ENCODE data around the gene CNN3. TPM values are rescaled to one million over a fixed set of nuclear protein-coding genes. Genes with fewer than 3 reads are reported as not detected.

CNN3 gene
- total RNA-seq, 1 experiment from 2014 or later = 183 TPM

DNA sequence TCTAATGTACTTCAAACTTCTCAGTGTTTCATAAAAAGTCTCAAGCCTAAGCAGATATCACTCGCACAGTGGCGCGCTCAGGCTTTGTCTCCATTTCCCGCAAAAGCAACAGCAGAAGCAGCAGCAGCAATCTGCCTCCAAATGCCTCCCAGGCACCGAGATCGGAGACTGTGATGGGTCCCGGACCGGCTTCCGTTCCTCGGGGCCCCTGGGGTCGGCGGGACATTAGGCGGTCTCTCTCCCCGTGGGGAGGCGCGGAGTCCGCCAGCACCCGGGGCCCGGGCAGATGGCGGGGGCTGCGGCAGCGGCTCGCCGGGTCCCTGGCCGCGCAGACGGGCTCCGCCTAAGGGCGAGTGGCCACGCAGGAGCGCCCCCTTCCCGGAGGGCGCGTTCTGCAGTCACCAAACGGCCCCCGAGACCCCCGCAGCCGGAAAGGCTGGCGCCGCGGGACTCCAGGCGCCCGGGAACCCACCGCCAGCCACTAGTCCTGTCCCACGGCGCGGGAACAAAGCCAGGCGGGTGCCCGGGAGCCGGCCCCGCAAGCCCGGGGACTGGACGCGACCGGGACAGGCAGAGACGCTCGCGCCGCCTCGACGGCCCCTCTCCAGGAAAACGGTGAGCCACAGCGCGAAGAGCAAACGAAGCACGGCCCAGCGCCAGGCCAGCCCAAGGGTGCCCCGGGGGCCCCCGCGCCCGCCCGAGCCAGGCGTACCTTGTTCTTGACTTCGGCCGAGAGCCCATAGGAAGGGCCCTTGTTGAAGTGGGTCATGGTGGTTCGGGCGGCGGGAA is 590 bp downstream of the CNN3 start (continued):
- TF ChIP-seq, protein P1, sequence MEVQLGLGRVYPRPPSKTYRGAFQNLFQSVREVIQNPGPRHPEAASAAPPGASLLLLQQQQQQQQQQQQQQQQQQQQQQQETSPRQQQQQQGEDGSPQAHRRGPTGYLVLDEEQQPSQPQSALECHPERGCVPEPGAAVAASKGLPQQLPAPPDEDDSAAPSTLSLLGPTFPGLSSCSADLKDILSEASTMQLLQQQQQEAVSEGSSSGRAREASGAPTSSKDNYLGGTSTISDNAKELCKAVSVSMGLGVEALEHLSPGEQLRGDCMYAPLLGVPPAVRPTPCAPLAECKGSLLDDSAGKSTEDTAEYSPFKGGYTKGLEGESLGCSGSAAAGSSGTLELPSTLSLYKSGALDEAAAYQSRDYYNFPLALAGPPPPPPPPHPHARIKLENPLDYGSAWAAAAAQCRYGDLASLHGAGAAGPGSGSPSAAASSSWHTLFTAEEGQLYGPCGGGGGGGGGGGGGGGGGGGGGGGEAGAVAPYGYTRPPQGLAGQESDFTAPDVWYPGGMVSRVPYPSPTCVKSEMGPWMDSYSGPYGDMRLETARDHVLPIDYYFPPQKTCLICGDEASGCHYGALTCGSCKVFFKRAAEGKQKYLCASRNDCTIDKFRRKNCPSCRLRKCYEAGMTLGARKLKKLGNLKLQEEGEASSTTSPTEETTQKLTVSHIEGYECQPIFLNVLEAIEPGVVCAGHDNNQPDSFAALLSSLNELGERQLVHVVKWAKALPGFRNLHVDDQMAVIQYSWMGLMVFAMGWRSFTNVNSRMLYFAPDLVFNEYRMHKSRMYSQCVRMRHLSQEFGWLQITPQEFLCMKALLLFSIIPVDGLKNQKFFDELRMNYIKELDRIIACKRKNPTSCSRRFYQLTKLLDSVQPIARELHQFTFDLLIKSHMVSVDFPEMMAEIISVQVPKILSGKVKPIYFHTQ (CRISPR knock-in tag; IDR thresholded peaks at IDR 0.05) = peak; percentile 67; the same call in 1 of the 2 replicates
- 0 out of 2 replicates have a peak, but pooled peaks have one; percentile 36 for TF ChIP-seq SMAD3 (CRISPR knock-in tag; IDR thresholded peaks at IDR 0.05; ENCODE audit: borderline replicate concordance)
- no peak for TF ChIP-seq MXD4 (CRISPR knock-in tag; IDR thresholded peaks at IDR 0.05; ENCODE audit: borderline replicate concordance)

- ChIA-PET CTCF (interaction anchor here (4.1 kb wide), 1 partner anchor 71 kb away, joined by 20 read pairs; no protein-coding TSS in a partner anchor), POLR2A (interaction anchor here (1.0 kb wide), 1 partner anchor 71 kb away, joined by 3 read pairs; no protein-coding TSS in a partner anchor)
- ATAC-seq (peak; percentile 59), DNase-seq (ENCODE audit: low spot score) (peak; percentile 86)
- Mint-ChIP-seq H3K4me3 (peak overlapping the region; percentile 98), H3K9me3 (no peaks in the 10 kb centered on the region), H3K27ac (peak overlapping the region; percentile 99), H3K36me3 (peaks cover 8% of the 10 kb centered on the region; the same call in 1 of the 2 replicates), H3K4me1 (peaks cover 79% of the 10 kb centered on the region), H3K27me3 (ENCODE audit: low read depth) (no peaks in the 10 kb centered on the region)
- TF ChIP-seq GABPB1 (CRISPR knock-in tag; IDR thresholded peaks at IDR 0.05) (0 out of 2 replicates have a peak, but pooled peaks have one; percentile 28), NR1H2 (CRISPR knock-in tag; IDR thresholded peaks at IDR 0.05) (no peak), ZNF416 (CRISPR knock-in tag; IDR thresholded peaks at IDR 0.05) (no peak), TEAD1 (CRISPR knock-in tag; IDR thresholded peaks at IDR 0.05) (peak; percentile 95; the same call in 1 of the 2 replicates), NR3C1 (CRISPR knock-in tag; conservative IDR thresholded peaks at IDR 0.05; ENCODE audit: low read depth) (peak; percentile 29; the same call in 1 of the 2 replicates), FOXK1 (CRISPR knock-in tag; IDR thresholded peaks at IDR 0.05) (0 out of 2 replicates have a peak, but pooled peaks have one; percentile 53)
These were observed 1.3 kb downstream of the CNN3 start for GRCh38 chr1:94925561-94926125.

DNA sequence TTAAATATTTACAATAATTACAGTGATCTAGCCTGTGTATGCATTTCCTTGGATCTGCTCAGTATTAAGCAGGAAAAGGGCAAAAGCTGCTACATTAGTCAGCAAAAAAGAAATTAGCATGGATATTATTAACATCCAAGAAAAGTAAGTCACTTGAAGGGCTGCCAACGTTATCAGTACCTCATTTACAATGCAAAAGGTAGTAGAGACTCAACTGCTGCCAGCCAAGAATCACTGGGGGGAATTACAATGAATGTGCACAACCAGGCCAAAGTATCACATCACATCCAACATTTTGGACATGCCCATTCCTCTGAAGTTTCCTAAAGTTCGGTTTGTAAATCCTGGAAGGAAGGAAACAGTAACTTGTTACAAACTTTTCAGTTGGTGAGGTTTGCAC is 1.9 kb downstream of the CNN3 start:
- DNase-seq (ENCODE audit: low spot score) (no peak), ATAC-seq (no peak)
- peak overlapping the region; percentile 99 for H3K27ac Mint-ChIP-seq
- POLR2A ChIA-PET = interaction anchor here (1.0 kb wide), 1 partner anchor 71 kb away, joined by 3 read pairs; no protein-coding TSS in a partner anchor
- H3K36me3 Mint-ChIP-seq = peaks cover 8% of the 10 kb centered on the region; the same call in 1 of the 2 replicates
- TF ChIP-seq, protein P1 (CRISPR knock-in tag; IDR thresholded peaks at IDR 0.05) = no peak
- TF ChIP-seq FOXK1 (CRISPR knock-in tag; IDR thresholded peaks at IDR 0.05) = no peak
- TF ChIP-seq PRDM15 (CRISPR knock-in tag; IDR thresholded peaks at IDR 0.05) = no peak
- TF ChIP-seq ZNF121 (CRISPR knock-in tag; IDR thresholded peaks at IDR 0.05) = no peak
- TF ChIP-seq, protein P2, sequence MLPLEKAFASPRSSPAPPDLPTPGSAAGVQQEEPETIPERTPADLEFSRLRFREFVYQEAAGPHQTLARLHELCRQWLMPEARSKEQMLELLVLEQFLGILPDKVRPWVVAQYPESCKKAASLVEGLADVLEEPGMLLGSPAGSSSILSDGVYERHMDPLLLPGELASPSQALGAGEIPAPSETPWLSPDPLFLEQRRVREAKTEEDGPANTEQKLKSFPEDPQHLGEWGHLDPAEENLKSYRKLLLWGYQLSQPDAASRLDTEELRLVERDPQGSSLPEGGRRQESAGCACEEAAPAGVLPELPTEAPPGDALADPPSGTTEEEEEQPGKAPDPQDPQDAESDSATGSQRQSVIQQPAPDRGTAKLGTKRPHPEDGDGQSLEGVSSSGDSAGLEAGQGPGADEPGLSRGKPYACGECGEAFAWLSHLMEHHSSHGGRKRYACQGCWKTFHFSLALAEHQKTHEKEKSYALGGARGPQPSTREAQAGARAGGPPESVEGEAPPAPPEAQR (CRISPR knock-in tag; IDR thresholded peaks at IDR 0.05) = no peak
- no peak for TF ChIP-seq TCF7 (CRISPR knock-in tag; IDR thresholded peaks at IDR 0.05; ENCODE audit: low read depth)
- TF ChIP-seq, protein P3, sequence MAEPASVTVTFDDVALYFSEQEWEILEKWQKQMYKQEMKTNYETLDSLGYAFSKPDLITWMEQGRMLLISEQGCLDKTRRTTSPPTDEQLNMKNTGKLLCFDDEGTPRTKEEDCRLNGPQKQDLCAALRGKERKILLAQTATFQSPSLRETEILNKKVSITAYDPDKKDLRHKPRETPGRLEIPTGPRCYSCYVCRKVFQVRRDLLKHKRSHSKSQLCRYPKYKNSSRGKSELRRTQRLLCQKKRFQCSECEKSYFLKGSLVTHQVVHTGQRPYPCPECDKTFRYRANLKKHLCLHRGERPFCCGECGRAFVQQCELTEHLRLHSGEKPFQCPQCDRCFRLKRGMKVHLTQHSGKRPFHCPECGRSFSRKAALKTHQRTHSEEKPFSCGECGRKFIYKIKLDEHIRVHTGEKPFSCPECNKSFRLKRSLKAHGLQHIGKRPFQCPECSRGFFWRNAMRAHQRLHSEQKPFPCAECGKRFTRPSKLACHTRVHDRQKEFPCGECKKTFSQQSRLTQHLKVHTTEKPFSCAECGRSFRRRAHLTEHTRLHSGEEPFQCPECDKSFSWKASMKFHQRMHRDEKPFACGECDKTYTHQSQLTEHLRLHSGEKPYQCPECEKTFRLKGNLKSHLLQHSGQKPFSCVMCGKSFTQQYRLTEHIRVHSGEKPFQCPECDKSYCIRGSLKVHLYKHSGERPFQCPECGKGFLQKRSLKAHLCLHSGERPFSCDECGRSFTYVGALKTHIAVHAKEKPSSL (CRISPR knock-in tag; conservative IDR thresholded peaks at IDR 0.05) = no peak
- TF ChIP-seq CREB1 (CRISPR knock-in tag; IDR thresholded peaks at IDR 0.05) = no peak
- TF ChIP-seq MXD4 (CRISPR knock-in tag; IDR thresholded peaks at IDR 0.05; ENCODE audit: borderline replicate concordance) = no peak
- H3K4me1 Mint-ChIP-seq = peaks cover 78% of the 10 kb centered on the region
- H3K27me3 Mint-ChIP-seq (ENCODE audit: low read depth) = no peaks in the 10 kb centered on the region
- H3K4me3 Mint-ChIP-seq = peak overlapping the region; percentile 98
- CTCF ChIA-PET = interaction anchor here (2.3 to 4.1 kb wide), 2 partner anchors 71 to 119 kb away, joined by 7 to 20 read pairs; no protein-coding TSS in a partner anchor
- H3K9me3 Mint-ChIP-seq = no peaks in the 10 kb centered on the region
